ENCODE data around the gene MTA3. TPM values are rescaled to one million over a fixed set of nuclear protein-coding genes. Genes with fewer than 3 reads are reported as not detected.
A peak's percentile ranks its signal among the peaks of the same experiment; 100 is the strongest.

MTA3 gene
- total RNA-seq, 1 donor from 2014 or later: 21.4 TPM

GRCh38 chr2:42770288-42771131 lies 202.1 kb downstream of the MTA3 start:
- DNase-seq (ENCODE audit: low spot score): peak; percentile 63
- intact Hi-C loops (cut with DNase I): no loop called here

DNA sequence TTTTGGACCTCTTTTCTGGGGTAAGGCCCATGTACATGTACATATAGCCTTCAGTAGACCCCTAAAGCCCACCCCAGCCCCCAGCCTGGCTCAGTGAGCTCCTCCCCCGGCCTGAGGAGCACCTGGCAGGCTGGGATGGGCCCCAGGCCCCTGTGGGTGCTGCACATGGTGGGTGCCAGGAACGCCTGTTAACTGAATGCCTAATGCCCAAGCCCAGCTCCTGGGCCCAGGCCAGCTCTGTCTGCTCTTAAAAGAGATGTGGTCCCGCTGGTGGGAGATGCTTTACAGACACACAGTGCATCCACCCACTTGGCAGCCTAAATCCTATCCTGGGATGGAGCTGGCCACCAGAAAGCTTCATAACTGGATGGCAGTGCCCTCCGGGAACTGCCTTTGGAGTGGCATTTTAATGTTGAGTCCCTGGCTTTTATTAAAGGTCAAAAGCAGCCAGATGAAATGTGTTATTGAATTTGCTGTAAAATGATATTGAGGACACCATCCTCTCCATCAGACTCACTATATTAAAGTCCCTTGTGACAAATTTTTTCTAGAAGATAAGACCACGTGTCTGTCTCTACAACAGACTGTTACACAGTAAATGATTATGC lies 203.2 kb downstream of the MTA3 start:
- intact Hi-C loops (cut with DNase I): no loop called here
- DNase-seq (ENCODE audit: low spot score): peak; percentile 61

- intact Hi-C loops (cut with DNase I): no loop called here
- DNase-seq (ENCODE audit: low spot score): no peak
Measured at GRCh38 chr2:42775186-42775585, 206.8 kb downstream of the MTA3 start.

DNA sequence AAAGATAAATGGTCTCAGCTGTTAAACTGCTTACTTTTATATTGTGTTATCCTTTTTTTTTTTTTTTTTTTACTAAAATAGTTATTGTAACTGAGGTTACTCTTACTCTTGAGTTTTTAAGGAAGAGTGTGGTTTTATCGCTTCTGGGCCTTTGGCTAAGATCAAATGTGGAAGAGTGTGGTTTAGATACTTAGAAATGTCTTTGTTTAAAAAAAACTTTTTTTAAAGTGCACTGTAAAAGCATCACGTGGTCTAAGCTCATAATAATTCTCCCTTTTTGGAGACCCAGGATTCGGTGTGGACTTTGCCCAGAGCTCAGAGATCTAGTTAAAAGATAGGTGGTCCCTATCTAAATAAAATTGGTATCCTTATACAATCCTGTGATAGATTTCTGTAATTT lies 207.4 kb downstream of the MTA3 start:
- intact Hi-C loops (cut with DNase I): no loop called here
- no peak for DNase-seq (ENCODE audit: low spot score)

DNA sequence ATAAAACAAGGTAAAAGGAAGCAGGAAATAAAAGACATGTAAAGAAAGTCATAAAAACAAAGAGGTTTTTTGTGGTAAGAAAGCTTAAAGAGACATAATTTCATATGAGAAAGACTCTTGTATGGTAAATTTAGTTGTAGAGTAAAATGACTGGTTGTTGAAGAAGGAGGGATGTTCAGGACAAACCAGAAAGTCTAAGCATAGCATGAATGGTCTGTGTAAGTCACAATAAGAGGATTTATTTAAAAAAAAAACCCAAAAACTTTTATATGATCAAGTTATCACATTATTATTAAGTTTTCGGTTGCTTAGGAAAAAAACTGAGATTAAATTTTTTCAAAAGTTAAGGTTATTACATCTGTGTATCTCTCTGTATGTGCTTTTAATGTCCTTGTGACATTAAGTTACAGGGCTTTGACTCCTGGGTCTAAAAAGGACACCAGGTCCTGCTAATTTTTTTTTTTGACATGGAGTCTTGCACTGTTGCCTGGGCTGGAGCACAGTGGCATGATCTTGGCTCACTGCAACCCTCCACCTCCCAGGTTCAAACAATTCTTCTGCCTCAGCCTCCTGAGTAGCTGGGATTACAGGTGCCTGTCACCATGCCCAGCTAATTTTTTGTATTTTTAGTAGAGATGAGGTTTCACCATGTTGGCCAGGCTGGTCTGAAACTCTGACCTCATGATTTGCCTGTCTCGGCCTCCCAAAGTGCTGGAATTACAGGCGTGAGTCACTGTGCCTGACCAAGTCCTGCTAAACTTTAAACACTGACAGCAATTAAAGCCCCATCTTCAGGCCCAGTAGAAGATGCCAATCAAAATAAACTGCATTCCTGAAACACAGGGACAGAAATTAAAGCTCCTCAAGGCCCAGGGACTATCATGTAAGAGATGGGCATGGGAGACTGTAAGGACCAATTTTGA lies 209.7 kb downstream of the MTA3 start:
- peak; percentile 20 for DNase-seq (ENCODE audit: low spot score)
- intact Hi-C loops (cut with DNase I): no loop called here

DNA sequence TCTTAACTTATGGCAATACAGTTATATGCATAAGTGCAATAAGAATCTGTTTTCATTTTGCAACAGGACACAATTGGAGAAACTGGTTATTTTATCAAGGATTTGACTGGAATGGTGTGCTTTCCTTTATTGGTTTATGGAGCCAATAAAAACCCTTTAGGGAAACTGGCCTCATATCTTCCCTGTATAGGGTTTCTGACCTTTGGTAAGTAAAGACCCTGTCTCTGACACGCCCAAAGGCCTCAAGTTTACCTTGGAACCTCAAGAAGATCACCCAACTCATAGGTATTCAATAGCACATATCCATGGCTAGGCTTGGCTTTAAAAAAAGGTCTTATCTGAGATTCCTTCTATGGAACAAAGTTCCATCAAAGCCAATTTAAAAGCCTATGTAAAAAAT lies 212.7 kb downstream of the MTA3 start:
- DNase-seq (ENCODE audit: low spot score): no peak
- intact Hi-C loops (cut with DNase I): no loop called here

DNA sequence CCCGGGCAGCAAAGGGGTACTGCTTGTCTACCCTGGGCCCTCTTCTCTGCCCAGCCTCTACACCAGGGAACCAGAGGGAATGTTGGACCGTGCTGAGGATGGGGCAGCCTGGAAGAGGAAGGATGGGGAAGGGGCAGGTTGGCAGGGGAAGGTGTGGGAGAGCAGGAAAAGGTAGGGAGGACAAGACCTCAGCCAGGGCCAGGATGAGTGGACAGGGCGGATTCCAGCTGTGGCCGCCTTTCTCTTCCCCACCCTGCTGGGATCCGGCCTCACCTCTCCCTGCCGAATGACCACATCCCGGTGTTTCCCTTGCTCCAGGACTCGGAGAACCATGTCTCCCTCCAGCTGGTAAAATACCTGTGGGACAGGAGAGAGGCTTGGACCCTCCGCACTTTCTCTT lies 215.1 kb downstream of the MTA3 start:
- intact Hi-C loops (cut with DNase I): no loop called here
- DNase-seq (ENCODE audit: low spot score): no peak

DNA sequence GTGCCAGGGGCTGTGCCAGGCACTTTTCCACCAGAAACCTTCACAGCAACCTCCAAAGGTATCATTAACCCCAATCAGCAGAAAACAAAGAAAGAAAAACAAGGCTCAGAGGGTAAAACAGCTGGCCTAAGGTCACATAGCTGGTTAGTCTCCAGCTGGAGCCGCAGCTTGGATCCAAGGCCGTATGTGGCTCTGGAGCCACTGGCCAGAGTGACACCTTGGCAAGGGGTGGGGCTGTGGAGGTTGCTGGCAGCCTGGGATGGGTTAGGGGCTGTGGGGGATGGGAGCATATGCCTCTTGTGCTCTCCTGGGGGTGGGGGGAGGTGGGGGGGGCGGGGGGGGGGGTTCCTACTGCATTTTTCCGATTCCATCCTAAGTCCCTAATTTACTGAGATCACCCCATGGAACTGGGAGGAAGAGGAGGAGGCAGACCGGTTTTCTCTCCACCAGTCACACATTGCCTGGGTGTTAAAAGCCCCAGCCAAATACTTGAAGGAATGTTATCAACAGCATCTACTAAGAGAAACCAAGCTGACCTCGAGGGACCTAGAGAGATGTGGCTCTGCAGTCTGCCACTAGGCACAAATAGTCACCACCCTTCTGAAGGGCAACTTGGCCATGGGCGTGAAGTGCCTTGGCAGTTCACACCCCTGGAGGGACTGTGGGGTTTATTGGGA lies 215.9 kb downstream of the MTA3 start:
- no peak for DNase-seq (ENCODE audit: low spot score)
- intact Hi-C loops (cut with DNase I): no loop called here

DNA sequence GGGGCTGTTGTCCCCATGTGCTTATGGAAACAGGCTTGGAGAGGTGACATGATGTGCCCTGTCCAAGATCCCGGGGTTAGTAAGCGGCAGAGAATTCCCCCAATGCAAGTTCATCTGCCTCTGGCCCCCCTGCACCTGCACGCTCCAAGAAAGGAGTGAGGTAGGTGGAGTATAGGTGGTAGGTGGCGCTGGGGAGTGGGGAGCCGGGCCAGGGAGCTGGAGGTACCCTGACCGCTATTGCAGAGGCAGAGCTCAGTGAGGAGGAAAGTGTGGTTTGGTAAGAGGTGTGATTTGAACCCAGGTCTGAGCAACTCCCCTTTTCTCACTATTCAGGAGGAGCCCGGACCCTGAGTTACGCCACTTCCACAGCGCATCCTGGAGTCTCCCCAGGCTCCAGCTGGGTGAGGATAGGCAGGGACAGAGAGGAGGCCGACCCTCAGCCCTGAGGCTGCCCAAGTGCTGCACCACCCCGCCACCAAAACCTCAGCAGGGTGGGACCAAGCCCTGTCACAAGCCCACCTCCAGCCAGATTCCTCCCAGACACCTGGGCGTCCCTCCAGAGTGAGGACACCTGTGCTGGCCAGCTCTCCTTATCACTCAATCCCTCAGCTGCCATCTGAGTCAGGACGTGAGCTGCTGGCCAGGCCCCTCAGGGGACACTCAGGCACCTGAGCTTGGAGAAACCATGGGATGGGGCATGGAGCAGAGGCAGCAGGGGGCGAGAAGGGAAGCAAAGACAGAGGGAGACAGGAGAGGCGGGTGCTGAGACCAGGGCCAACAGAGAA lies 218.3 kb downstream of the MTA3 start:
- no peak for DNase-seq (ENCODE audit: low spot score)
- intact Hi-C loops (cut with DNase I): no loop called here

DNA sequence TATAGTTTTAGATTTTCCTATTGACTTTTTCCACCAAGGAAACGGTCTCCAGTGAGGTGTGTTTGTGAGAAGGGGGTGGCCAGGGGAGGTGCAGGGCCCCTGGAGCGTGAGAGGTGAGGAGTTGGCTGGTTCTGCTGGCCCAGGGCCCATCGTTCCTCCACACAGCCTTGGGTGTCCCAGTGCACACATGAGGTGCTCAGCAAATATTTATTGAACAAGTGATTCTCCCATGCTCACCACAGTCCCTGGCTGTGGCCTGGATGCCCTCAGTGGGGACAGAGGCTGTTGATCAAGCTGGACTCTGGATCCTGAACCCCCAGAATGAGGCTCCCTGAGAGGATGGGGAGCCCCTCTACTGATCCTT lies 219.0 kb downstream of the MTA3 start:
- intact Hi-C loops (cut with DNase I): no loop called here
- no peak for DNase-seq (ENCODE audit: low spot score)

GRCh38 chr2:42787788-42788477 lies 219.5 kb downstream of the MTA3 start:
- intact Hi-C loops (cut with DNase I): no loop called here
- DNase-seq (ENCODE audit: low spot score): no peak

- intact Hi-C loops (cut with DNase I): no loop called here
- DNase-seq (ENCODE audit: low spot score): no peak
Measured at GRCh38 chr2:42788478-42788793, 220.0 kb downstream of the MTA3 start.

GRCh38 chr2:42788882-42789281 lies 220.4 kb downstream of the MTA3 start:
- intact Hi-C loops (cut with DNase I): no loop called here
- DNase-seq (ENCODE audit: low spot score): no peak

DNA sequence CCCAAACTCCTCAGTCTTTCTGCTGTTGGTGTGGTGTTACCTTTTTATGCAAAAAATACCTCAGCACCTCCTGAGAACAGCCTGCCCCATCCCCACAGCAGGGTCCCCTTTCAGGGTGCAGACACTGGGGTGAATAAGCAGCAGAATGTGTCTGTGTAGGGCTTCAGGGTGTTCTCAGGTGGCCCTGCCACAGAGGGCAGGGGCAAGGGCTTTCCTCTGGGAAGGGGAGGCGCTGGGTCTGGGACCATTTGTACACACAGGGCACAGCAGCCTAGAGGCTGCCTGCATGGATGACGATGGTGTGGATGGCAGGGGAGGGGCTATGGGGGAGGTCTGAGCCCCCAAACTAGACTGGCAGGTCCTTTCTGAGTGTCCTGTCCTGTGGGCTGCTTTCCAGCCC lies 221.3 kb downstream of the MTA3 start:
- DNase-seq (ENCODE audit: low spot score): peak; percentile 50
- intact Hi-C loops (cut with DNase I): no loop called here

- intact Hi-C loops (cut with DNase I): loop anchor here (2.0 kb wide), 1 partner anchor 19 kb away; no protein-coding TSS in a partner anchor
- peak; percentile 47 for DNase-seq (ENCODE audit: low spot score)
Measured at GRCh38 chr2:42791606-42792005, 223.2 kb downstream of the MTA3 start.

DNA sequence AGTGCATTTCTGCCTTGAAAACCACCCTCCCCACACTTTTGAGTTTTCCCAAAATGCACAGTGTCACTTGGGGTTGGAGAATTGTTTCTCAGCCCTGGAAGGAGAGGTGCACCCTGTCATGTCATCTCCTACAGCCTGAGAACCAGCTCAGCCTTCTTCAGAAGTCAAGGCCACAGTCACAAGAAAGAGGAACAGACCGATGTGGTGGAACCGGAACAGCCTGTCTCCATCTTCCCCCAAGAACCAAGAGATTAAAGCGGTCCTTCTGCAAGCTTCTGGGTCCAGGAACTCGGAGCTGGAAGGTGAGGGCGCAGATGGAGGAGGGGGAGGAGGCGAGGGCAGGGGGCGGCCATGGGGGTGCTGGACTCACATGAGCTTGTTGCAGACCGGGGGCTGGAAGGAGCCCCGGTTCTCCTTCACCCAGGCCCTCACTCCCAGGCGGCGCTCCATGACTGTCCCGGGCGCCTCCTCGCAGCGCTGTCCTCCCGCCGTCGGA lies 223.7 kb downstream of the MTA3 start:
- intact Hi-C loops (cut with DNase I): loop anchor here (2.0 kb wide), 1 partner anchor 19 kb away; no protein-coding TSS in a partner anchor
- peak; percentile 85 for DNase-seq (ENCODE audit: low spot score)

GRCh38 chr2:42792583-42793333 lies 224.3 kb downstream of the MTA3 start, which contains the start of gene HAAO:
Gene HAAO (minus strand): TSS chr2:42792583. CDS start chr2:42792536, 47 bp downstream.
- intact Hi-C loops (cut with DNase I): loop anchor here (2.0 kb wide), 1 partner anchor 18 kb away; no protein-coding TSS in a partner anchor
- DNase-seq (ENCODE audit: low spot score): peak; percentile 74

Data from cardiac septum (tissue), 1 donor.